ENCODE data around the gene ACAD8.

Gene ACAD8

DNA sequence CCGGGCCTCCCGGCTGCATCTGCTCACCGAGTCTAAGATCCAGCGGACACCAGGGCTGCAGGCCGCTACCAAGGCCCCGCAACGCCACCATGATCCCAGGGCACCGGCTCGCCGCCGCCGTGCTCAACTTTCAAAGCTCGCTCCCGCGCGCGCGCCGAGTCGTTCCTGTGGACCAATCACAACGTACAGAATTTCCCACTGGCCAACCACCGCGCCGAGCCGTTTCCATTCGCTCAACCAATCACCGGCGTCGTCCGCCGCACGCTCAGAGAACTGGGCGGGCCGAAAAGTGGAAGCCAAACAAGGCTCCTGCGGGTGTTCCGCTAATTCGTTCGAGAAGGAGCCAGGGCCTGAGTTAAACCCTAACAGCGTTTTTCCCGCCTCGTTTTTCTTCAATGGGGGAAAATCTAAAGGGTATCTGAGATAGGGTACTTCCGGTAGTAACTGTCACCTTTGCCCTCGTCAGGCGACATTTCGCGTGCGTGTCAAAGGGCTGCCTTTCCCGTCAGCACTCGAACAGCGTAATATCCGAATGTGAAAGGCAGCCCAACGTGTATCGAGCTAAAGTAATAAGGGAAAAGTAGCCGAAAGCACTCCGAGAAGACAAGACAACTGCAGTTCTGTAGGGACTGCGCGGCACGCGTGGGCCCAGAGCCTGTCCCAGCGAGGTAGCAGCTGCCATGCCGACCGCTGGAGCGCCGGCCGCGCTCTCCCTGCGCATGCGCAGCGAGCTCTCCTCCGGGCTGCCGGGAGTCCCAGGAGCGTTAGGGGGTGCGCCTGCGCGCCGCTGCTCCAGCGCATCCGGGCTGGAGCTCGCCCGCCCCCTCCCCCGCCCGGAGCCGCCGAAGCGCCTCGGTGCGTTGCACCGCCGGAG is 29.3 kb upstream of the ACAD8 start, which contains the start of the genes NCAPD3 and VPS26B:
NCAPD3 (minus strand) TSS at position 132 of the 874 bp plus-strand sequence; CDS start at position 91, 41 bp downstream.
VPS26B (plus strand) TSS at position 836 of the 874 bp plus-strand sequence. CDS start 452 bp downstream, outside the sequence.
- no peak for TF ChIP-seq CTCF (conservative IDR thresholded peaks at IDR 0.05)
- H3K27ac ChIP-seq, result peak within 1 kb of the TSS; percentile 94

DNA sequence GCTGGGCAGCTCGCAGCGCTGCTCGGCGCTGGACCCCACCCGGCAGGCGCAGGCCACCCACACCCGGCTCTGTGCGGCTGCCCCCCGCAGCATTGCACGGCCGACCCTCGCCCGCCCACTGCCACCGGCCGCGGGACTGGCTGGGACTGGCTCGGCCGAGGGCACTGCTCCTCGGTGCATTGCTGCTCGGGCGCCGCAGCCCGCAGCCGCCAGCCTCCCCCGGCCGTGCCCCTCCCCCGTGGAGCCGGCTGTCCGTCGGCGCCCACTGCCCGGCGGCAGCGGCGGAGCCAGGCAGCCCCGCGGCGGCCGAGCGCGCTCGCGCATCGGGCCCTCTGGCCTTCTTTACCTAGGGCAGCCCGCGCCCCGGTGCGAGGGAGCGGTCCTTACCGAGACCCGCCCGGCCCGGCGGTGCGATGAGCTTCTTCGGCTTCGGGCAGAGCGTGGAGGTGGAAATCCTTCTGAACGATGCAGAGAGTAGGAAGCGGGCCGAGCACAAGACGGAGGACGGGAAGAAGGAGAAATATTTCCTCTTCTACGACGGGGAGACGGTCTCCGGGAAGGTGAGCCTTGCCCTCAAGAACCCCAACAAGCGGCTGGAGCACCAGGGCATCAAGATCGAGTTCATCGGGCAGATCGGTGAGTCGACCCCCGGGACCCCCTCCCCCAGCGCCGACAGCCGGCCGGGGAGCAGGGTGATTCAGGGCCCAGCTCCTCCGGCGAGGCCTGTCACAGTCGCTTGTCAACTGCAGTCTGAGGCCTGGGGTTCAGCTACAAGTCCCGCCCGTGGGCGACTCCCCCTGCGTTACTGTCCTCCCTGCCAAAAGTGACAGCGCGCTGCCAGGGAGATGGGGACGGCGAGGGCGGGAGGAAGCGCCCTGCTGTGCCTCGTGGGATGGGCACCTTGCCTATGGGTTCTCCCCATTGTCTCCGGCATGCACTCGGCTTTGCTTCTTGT is 28.4 kb upstream of the ACAD8 start:
- no peak for TF ChIP-seq CTCF (conservative IDR thresholded peaks at IDR 0.05)
- peak overlapping the region; percentile 94 for H3K27ac ChIP-seq

GRCh38 chr11:134226806-134227325 is 26.5 kb upstream of the ACAD8 start:
- TF ChIP-seq CTCF (conservative IDR thresholded peaks at IDR 0.05), result no peak
- H3K27ac ChIP-seq, result peak overlapping the region; percentile 94; the same call in 1 of the 2 replicates

- H3K27ac ChIP-seq, result no peak overlapping the region
- no peak for TF ChIP-seq CTCF (conservative IDR thresholded peaks at IDR 0.05)
Measured at GRCh38 chr11:134228625-134229024, 24.7 kb upstream of the ACAD8 start.

DNA sequence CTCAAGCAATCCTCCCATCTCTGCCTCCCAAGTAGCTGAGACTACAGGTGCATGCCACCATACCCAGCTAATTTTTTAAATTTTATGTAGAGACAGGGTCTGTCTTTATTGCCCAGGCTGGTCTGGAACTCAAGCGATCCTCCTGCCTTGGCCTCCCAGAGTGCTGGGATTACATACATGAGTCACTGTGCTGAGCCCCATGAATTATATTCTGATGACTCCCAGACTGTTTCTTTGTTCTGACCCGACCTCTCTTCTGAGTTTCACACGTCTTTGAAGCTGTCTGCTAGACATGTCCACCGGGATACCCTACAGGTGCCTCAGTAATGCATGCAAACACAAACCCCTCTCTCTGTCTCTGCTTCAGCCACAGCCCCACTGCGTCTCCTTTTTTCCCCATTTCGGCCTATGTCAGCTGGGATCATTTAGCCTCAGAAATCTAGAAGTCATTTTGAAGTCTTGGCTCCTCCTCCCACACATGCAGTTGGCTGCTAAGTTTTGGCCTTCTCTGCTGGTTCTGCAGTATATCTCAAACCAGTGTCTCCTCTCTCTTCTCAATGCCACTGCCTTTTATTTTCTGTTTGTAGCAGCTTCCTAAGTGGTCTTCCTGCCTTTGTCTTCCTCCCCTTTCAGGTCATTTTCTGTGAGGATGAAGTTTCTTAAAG is 24.1 kb upstream of the ACAD8 start:
- no peak for TF ChIP-seq CTCF (conservative IDR thresholded peaks at IDR 0.05)
- no peak overlapping the region for H3K27ac ChIP-seq

GRCh38 chr11:134230339-134230738 is 23.0 kb upstream of the ACAD8 start:
- no peak for TF ChIP-seq CTCF (conservative IDR thresholded peaks at IDR 0.05)
- H3K27ac ChIP-seq, result no peak overlapping the region

Measured in VCaP (cell line).